Keratinocyte (primary cell): ENCODE results near the gene NPY4R2.
"Not testable (repeated sequence)": the region's sequence is repeated elsewhere in the genome, so short reads cannot be mapped to it uniquely, and the experiment has no call there.

ENCODE experiments used
- EZH2 ChIP-seq: IDR thresholded peaks from one replicate; pipeline ENCODE4 v1.6.1; 2012; ENCODE audit warnings: inconsistent platforms, mild to moderate bottlenecking, low read length, moderate library complexity
- TF ChIP-seq, protein P1 (sequence below), 3 experiments: IDR thresholded peaks in 1 of 3; conservative IDR thresholded peaks in 1 of 3; optimal IDR thresholded peaks in 1 of 3; 2 replicates in 2 of 3; 3 replicates in 1 of 3; pipeline versions ENCODE3 to v1.5.1; 2011; ENCODE audit warnings: low read length in 3 of 3, mild to moderate bottlenecking in 3 of 3, moderate library complexity in 2 of 3, control low read depth in 1 of 3, inconsistent platforms in 1 of 3; ENCODE audit not compliant: insufficient read depth in 2 of 3; ENCODE audit errors: extremely low read depth in 1 of 3

DNA sequence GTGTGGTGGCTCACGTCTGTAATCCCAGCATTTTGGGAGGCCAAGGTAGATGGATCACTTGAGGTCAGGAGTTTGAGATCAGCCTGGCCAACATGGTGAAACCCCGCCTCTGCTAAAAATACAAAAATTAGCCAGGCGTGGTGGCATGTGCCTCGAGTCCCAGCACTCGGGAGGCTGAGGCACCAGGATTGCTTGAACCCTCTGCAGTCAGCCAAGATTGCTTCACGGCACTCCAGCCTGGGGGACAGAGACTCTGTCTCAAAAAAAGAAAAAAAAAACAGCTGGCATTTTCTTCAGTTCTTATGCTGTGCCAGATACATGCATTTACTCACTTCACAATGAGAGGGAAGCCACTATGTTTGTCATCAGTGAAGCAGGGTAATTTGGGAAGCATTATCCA is 22.9 kb downstream of the NPY4R2 start:
- TF ChIP-seq, protein P1, sequence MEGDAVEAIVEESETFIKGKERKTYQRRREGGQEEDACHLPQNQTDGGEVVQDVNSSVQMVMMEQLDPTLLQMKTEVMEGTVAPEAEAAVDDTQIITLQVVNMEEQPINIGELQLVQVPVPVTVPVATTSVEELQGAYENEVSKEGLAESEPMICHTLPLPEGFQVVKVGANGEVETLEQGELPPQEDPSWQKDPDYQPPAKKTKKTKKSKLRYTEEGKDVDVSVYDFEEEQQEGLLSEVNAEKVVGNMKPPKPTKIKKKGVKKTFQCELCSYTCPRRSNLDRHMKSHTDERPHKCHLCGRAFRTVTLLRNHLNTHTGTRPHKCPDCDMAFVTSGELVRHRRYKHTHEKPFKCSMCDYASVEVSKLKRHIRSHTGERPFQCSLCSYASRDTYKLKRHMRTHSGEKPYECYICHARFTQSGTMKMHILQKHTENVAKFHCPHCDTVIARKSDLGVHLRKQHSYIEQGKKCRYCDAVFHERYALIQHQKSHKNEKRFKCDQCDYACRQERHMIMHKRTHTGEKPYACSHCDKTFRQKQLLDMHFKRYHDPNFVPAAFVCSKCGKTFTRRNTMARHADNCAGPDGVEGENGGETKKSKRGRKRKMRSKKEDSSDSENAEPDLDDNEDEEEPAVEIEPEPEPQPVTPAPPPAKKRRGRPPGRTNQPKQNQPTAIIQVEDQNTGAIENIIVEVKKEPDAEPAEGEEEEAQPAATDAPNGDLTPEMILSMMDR (optimal IDR thresholded peaks at IDR 0.05 in 1 of 3, IDR thresholded peaks at IDR 0.05 in 1 of 3, conservative IDR thresholded peaks at IDR 0.05 in 1 of 3; ENCODE audit: extremely low read depth in 1 of 3, insufficient read depth in 2 of 3, low read length in 3 of 3), result not testable (repeated sequence)
- not testable (repeated sequence) for TF ChIP-seq EZH2
